ENCODE measurements around the gene NOP14. TPM values are rescaled to one million over a fixed set of nuclear protein-coding genes. Genes with fewer than 3 reads are reported as not detected.

Gene NOP14
- polyA plus RNA-seq, 1 of the 3 experiments (the other 2 are of a cell fraction): 9.8 TPM

DNA sequence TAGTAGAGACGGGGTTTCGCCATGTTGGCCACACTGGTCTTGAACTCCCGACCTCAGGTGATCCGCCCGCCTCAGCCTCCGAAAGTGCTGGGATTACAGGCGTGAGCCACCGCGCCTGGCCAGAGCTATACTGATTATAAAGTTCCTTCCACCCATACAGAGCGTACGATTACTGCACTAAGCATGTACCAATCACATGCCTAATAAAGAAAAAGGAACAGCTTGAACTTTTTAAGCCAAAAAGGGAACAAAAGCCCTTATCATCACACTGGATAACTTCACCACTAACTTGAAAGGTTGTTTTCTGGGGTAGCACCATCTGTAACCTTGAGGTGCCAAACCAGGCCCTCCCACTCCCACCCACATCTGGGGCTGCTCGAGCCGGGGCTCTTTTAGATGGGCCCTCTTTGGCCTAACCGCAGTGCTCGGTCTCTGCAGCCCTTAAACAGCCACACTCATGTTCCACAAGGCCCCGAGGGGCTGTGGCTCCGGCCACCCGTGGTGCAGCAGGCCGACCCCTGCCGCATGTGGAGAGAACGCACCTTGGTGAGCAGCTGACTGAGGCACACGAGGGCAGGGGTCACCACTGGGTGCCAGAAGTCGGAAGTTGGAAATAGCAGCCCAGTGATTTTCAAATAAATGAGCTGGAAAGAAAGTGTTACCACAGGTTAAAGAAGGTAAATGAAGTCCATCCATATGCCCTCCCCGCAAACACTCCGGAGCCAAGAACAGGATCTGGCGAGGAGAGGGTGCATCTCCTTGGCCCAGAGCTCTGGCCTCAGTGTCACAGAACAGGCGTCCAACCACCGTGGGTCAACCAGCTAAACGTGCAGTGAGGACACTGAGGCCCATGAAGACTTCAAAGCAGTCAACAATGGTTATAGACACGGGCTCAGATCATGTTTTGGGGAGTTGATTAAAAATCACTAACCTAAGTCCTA is 18.4 kb downstream of the NOP14 start:
- no peaks in the 10 kb centered on the region for H4K20me1 ChIP-seq (ENCODE audit: insufficient read depth)
- no peak overlapping the region for H3K4me3 ChIP-seq (ENCODE audit: low read depth in 2 of 2, low read length in 1 of 2)
- no peaks in the 10 kb centered on the region for H3F3A ChIP-seq (replicated peaks; ENCODE audit: insufficient read depth)
- no peak overlapping the region for H2AFZ ChIP-seq (ENCODE audit: low read depth)
- H3K9me3 ChIP-seq: no peaks in the 10 kb centered on the region
- no peak for DNase-seq
- POLR2A ChIA-PET: no interaction called here
- H3K9ac ChIP-seq: no peak overlapping the region
- 0 out of 2 replicates have a peak, but pooled peaks cover 3% of the 10 kb centered on the region for H3K79me2 ChIP-seq (ENCODE audit: insufficient read depth)
- no peak overlapping the region for H3K27ac ChIP-seq (ENCODE audit: low read depth in 2 of 2, low read length in 1 of 2)
- TF ChIP-seq TAF1 (IDR thresholded peaks at IDR 0.05; ENCODE audit: borderline replicate concordance, low read depth, low read length) (no peak), SMC3 (IDR thresholded peaks at IDR 0.05; ENCODE audit: low read depth, low read length) (no peak), MEF2A (IDR thresholded peaks at IDR 0.05; ENCODE audit: borderline replicate concordance, low read depth) (no peak), NRF1 (IDR thresholded peaks at IDR 0.05; ENCODE audit: low read depth, low read length) (no peak), CHD2 (IDR thresholded peaks at IDR 0.05; ENCODE audit: low read length, partially characterized antibody) (no peak), ELF1 (IDR thresholded peaks at IDR 0.05) (no peak), FOXM1 (IDR thresholded peaks at IDR 0.05; ENCODE audit: low read depth) (no peak), YY1 (IDR thresholded peaks at IDR 0.05; ENCODE audit: low read depth) (no peak), RCOR1 (IDR thresholded peaks at IDR 0.05; ENCODE audit: low read length) (no peak), FOXJ3 (CRISPR knock-in tag; IDR thresholded peaks at IDR 0.05) (no peak)
- TF ChIP-seq, protein P1, sequence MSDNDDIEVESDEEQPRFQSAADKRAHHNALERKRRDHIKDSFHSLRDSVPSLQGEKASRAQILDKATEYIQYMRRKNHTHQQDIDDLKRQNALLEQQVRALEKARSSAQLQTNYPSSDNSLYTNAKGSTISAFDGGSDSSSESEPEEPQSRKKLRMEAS (IDR thresholded peaks at IDR 0.05; ENCODE audit: low read depth): no peak
- TF ChIP-seq, protein P2, sequence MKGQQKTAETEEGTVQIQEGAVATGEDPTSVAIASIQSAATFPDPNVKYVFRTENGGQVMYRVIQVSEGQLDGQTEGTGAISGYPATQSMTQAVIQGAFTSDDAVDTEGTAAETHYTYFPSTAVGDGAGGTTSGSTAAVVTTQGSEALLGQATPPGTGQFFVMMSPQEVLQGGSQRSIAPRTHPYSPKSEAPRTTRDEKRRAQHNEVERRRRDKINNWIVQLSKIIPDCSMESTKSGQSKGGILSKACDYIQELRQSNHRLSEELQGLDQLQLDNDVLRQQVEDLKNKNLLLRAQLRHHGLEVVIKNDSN (IDR thresholded peaks at IDR 0.05; ENCODE audit: borderline replicate concordance, low read depth): no peak
- TF ChIP-seq, protein P3, sequence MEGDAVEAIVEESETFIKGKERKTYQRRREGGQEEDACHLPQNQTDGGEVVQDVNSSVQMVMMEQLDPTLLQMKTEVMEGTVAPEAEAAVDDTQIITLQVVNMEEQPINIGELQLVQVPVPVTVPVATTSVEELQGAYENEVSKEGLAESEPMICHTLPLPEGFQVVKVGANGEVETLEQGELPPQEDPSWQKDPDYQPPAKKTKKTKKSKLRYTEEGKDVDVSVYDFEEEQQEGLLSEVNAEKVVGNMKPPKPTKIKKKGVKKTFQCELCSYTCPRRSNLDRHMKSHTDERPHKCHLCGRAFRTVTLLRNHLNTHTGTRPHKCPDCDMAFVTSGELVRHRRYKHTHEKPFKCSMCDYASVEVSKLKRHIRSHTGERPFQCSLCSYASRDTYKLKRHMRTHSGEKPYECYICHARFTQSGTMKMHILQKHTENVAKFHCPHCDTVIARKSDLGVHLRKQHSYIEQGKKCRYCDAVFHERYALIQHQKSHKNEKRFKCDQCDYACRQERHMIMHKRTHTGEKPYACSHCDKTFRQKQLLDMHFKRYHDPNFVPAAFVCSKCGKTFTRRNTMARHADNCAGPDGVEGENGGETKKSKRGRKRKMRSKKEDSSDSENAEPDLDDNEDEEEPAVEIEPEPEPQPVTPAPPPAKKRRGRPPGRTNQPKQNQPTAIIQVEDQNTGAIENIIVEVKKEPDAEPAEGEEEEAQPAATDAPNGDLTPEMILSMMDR (IDR thresholded peaks at IDR 0.05): no peak
- TF ChIP-seq, protein P4, sequence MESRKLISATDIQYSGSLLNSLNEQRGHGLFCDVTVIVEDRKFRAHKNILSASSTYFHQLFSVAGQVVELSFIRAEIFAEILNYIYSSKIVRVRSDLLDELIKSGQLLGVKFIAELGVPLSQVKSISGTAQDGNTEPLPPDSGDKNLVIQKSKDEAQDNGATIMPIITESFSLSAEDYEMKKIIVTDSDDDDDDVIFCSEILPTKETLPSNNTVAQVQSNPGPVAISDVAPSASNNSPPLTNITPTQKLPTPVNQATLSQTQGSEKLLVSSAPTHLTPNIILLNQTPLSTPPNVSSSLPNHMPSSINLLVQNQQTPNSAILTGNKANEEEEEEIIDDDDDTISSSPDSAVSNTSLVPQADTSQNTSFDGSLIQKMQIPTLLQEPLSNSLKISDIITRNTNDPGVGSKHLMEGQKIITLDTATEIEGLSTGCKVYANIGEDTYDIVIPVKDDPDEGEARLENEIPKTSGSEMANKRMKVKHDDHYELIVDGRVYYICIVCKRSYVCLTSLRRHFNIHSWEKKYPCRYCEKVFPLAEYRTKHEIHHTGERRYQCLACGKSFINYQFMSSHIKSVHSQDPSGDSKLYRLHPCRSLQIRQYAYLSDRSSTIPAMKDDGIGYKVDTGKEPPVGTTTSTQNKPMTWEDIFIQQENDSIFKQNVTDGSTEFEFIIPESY (IDR thresholded peaks at IDR 0.05; ENCODE audit: borderline replicate concordance, low read depth): no peak
- H3K36me3 ChIP-seq (replicated peaks in 1 of 2; ENCODE audit: control insufficient read depth in 1 of 2, insufficient read depth in 2 of 2, low read length in 1 of 2): peaks cover 28 to 80% of the 10 kb centered on the region in 2 experiments
- CTCF ChIA-PET: interaction anchor here (0.6 to 3.8 kb wide), 3 partner anchors 10 to 93 kb away, joined by 3 to 30 read pairs (median 3); no protein-coding TSS in a partner anchor
- H3K4me2 ChIP-seq: no peak overlapping the region
- H3K4me1 ChIP-seq (ENCODE audit: control insufficient read depth in 1 of 2, insufficient read depth in 2 of 2, low read depth in 1 of 2, low read length in 1 of 2): no peaks in the 10 kb centered on the region
- H3K9me2 ChIP-seq: no peaks in the 10 kb centered on the region
- no peaks in the 10 kb centered on the region for H3K27me3 ChIP-seq (ENCODE audit: insufficient read depth)
- 95% methylated on average over 24 of the region's 30 CpGs for WGBS (ENCODE audit: low lambda C conversion rate)

Measured in SK-N-SH (cell line).